ENCODE data around the gene TMEM203.

GRCh38 chr9:137211532-137211931 lies 6.1 kb upstream of the TMEM203 start:
- TF ChIP-seq CTCF (IDR thresholded peaks at IDR 0.05) (no peak), POLR2A (IDR thresholded peaks at IDR 0.05) (no peak), EP300 (IDR thresholded peaks at IDR 0.05) (no peak)

Data from ovary (tissue), 3 donors.